WTC11 (cell line): ENCODE data around the gene F2R.

ENCODE experiments used
- FOXP1 ChIP-seq: sonication (generic); formaldehyde crosslinking; IDR thresholded peaks from 2 replicates; pipeline ENCODE4 v1.8.0; 2022; ENCODE audit warnings: missing genetic modification reagents, mild to moderate bottlenecking, moderate library complexity, borderline replicate concordance
- TF ChIP-seq, protein P1 (sequence below): fragments of 200-600 bp; IDR thresholded peaks from 2 replicates; pipeline ENCODE4 v1.8.0; 2022; ENCODE audit warnings: antibody characterized with exemption

GRCh38 chr5:76755779-76756637 lies 40.1 kb downstream of the F2R start:
- no peak for TF ChIP-seq FOXP1 (CRISPR knock-in tag)
- TF ChIP-seq, protein P1, sequence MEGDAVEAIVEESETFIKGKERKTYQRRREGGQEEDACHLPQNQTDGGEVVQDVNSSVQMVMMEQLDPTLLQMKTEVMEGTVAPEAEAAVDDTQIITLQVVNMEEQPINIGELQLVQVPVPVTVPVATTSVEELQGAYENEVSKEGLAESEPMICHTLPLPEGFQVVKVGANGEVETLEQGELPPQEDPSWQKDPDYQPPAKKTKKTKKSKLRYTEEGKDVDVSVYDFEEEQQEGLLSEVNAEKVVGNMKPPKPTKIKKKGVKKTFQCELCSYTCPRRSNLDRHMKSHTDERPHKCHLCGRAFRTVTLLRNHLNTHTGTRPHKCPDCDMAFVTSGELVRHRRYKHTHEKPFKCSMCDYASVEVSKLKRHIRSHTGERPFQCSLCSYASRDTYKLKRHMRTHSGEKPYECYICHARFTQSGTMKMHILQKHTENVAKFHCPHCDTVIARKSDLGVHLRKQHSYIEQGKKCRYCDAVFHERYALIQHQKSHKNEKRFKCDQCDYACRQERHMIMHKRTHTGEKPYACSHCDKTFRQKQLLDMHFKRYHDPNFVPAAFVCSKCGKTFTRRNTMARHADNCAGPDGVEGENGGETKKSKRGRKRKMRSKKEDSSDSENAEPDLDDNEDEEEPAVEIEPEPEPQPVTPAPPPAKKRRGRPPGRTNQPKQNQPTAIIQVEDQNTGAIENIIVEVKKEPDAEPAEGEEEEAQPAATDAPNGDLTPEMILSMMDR: no peak
